Activated CD4-positive, alpha-beta T cell treated with anti-CD3 and anti-CD28 coated beads, Interleukin-2, Interleukin-4, amounts not matched to agents 100 ng/mL and 50 ng/mL, durations not matched to agents 16 hours and 8 hours (primary cell): ENCODE results near the gene KIAA1958.

Experiments
- DNase-seq: peaks from one replicate; pipeline ENCODE4 v3.0.0-alpha.2; 2020; ENCODE audit warnings: low spot score

KIAA1958 gene

GRCh38 chr9:112486221-112487007 lies at the start of gene KIAA1958:
TSS of gene KIAA1958 (plus strand) at chr9:112486827. CDS start at chr9:112574081, 87,254 bp downstream.
- DNase-seq: peak; percentile 91

GRCh38 chr9:112437406-112437805 lies 49.2 kb upstream of the KIAA1958 start:
- no peak for DNase-seq

- DNase-seq: no peak
Observed at GRCh38 chr9:112439171-112439570, 47.5 kb upstream of the KIAA1958 start.

GRCh38 chr9:112439825-112440224 lies 46.8 kb upstream of the KIAA1958 start:
- no peak for DNase-seq

- DNase-seq: no peak
Observed at GRCh38 chr9:112443200-112443599, 43.4 kb upstream of the KIAA1958 start.

GRCh38 chr9:112443636-112444035 lies 43.0 kb upstream of the KIAA1958 start:
- DNase-seq: no peak

GRCh38 chr9:112445196-112445595 lies 41.4 kb upstream of the KIAA1958 start:
- DNase-seq: no peak

GRCh38 chr9:112446080-112446479 lies 40.5 kb upstream of the KIAA1958 start:
- DNase-seq: no peak

- DNase-seq: no peak
Observed at GRCh38 chr9:112446526-112446925, 40.1 kb upstream of the KIAA1958 start.

- no peak for DNase-seq
Observed at GRCh38 chr9:112447283-112447761, 39.3 kb upstream of the KIAA1958 start.

GRCh38 chr9:112462855-112463254 lies 23.8 kb upstream of the KIAA1958 start:
- no peak for DNase-seq

GRCh38 chr9:112465352-112465751 lies 21.3 kb upstream of the KIAA1958 start:
- DNase-seq: no peak

GRCh38 chr9:112472996-112473395 lies 13.6 kb upstream of the KIAA1958 start:
- DNase-seq: no peak

GRCh38 chr9:112473986-112474385 lies 12.6 kb upstream of the KIAA1958 start:
- DNase-seq: no peak

- DNase-seq: no peak
Observed at GRCh38 chr9:112475318-112475717, 11.3 kb upstream of the KIAA1958 start.

GRCh38 chr9:112477330-112477729 lies 9.3 kb upstream of the KIAA1958 start:
- no peak for DNase-seq

- no peak for DNase-seq
Observed at GRCh38 chr9:112479221-112479620, 7.4 kb upstream of the KIAA1958 start.

GRCh38 chr9:112484607-112485006 lies 2.0 kb upstream of the KIAA1958 start:
- DNase-seq: no peak

- no peak for DNase-seq
Observed at GRCh38 chr9:112485574-112485973, 1.1 kb upstream of the KIAA1958 start.

GRCh38 chr9:112487008-112487798 lies 576 bp downstream of the KIAA1958 start:
- DNase-seq: peak; percentile 41

GRCh38 chr9:112487799-112488340 lies 1.2 kb downstream of the KIAA1958 start:
- DNase-seq: no peak

GRCh38 chr9:112489039-112489546 lies 2.5 kb downstream of the KIAA1958 start:
- DNase-seq: no peak
